GM19238 (cell line): ENCODE results near the gene KRT7.
A peak's percentile ranks its signal among the peaks of the same experiment; 100 is the strongest.

Source experiments
- DNase-seq: peaks from one replicate; pipeline ENCODE4 v3.0.0; 2011; ENCODE audit warnings: low spot score; ENCODE audit not compliant: insufficient read length

The KRT7 gene

DNA sequence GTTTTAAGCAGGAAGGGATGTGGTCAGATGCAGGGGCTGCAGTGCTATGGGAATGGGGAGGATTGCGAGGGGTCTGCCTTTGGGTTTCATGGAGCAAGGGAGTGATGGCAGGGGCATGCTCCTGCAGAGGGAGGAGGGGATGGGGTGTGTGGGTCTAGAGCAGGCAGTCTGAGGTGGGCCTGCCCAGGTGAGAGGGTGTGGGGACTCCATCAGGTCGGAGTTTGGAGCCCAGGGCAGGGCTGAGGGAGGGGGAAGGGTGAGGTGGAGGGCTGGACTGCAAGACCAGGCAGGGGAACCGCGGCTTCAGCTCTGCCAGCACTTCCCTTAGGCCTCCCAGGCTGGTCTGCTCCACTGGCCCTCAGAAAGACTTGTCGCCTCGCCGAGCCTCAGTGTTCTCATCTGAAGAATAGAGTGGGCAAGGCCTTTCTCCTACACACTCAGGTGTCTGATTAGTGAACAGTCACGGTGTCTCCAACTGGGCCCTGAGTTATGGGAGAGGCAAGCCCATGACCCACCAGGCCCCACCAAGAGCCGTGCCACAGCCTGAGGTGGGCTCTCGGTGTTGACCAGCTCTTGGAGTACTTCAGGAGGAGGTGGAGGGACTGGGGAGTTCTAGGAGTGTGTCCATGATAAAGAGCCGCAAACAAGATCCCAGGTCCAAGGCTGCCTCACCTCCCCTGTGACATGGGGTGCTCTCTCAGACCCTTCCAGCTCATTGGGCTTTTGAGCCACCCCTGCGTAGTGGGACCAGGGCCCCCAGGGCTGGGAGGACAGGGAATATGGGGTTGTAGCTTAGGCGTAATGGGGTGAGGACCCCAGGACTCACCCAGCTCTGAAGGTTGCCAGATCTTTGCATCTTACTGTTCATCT lies 21.1 kb upstream of the KRT7 start:
- no peak for DNase-seq

DNA sequence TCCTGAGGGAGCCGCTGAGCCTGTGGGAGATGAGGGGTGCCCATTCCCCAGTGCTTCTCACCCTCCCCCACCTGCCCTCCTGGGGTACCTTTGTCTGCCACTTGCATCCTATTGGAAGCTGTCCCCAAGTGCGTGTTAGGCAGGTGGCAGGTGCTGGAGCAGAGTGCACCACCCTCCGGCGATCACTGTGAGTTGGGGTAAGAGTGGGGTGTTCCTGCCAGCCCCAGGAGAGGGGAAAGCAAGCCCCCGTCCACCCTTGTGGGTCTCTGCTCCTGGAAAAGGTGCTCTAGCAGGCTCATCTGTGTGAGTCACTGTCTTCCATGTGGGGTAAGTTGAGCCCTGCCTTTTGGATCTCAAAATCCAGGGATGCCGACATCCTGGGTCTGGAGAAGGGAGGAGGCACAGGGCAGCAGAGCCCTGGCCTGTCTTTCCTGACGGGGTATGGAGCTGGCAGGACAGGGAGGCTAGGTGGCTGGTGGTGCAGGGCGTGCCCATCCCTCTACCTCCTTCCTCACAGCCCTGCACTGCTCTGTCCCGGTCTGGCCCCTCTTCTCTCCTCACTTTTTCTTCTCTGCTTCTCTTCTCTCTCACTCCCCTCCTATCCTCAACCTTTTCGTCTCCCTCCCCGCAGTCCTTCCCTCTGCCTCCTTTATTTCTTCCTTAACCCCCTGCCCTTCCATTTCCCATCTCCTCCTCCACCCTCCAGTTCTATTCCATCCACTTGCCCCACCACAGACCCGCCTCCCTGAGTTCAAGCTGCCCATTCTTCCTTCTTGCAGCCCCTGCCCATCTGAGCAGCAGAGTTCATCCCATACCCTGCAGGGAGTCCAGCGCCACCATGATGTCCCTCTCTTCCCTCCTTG lies 20.1 kb upstream of the KRT7 start:
- DNase-seq = no peak

DNA sequence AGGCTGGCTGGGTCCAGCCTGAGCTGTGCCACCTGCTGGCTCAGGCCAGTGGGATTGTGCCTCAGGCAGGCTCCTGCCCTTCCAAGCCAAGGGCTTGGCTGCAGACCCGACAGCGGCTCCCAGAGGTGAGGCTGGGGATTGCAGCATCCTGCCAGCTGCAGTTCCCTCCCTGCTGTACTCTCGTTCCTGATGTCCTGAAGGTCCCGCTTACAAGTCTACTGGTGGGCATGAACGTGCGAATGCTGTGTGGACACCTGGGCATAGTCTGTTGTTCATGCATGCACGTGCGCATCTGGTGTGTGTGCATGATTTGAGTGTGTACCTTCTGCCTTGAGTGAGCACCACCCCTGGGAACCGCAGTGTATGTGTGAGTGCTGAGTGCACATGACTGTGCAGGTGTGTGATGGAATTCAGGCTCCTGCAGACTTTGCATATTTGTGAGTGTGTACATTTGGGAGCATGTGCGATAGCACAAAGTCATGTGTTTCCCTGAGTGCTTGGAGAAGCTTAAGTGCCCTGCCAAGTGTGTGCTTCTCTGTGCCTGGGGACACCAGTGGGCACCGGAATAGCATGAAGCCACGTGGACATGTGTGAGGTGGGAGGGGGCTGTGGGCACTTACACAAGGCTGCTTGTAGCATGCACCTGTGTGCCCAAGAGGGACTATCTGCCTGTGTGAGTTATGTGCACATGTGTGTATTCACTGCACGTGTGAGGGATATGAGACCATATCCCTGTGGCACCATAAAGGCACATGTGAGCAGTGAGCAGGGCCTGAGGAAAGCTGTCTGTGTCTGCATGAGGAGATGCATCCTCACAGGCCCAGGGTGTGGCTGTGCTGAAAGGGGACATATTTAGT lies 19.3 kb upstream of the KRT7 start:
- DNase-seq = peak; percentile 53

DNA sequence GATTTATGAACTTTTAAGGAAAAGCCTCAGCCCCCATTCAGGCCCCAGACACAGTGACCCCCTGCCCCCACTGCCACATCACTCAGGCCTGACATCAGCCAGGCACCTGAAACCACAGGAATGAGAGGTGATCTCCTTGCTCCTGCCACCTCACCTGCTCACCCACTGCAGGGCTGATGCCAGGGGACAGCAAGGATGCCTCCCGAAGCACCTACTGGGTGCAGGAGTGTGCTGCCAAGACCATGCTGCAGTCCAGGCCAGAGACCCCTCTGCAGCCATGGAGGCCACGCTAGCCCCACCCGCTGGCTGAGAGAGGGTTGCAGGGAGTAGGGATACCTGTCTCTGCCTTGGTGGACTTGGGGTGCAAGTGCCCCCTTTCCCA lies 18.6 kb upstream of the KRT7 start:
- no peak for DNase-seq

DNA sequence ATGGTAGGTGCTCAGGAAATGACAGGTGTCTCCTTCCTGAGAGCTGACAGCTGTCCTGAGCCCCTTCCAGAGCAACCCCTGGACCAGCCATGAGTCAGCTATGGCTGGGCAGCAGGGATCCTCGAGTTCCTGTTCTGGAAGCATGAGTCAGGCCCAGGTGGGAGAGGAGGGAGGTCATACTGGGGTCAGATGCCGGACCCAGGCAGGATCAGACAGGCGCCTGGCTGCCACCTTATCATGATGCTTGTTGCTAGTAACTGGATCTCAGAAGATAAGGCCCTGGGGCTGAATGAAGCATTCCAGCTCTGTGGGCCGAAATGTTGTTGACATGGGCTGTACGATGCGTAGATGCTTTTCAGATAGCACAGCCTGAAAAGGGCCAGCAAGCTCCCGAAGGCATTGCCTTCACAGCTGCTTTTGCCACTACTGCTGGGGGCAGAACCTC lies 17.4 kb upstream of the KRT7 start:
- DNase-seq = no peak

DNA sequence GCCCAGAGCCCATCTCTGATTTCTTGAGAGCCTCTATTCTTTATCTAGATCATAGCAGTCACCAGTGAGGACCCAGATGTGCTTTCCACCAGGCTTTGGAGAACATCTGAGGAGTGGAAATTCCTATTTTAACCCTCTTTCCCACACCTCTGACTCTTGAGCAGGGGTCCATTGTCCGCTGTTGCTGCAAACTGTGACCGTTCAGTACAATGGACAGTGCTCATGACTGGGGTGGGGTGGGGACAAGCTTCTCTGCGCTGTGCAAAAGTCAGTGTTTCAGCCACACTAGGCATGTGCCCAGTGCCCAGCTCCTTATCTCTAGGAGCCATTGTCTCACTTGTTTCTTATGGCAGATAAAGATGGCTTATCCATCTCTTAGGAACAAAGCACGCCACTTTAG lies 16.9 kb upstream of the KRT7 start:
- DNase-seq = no peak

DNA sequence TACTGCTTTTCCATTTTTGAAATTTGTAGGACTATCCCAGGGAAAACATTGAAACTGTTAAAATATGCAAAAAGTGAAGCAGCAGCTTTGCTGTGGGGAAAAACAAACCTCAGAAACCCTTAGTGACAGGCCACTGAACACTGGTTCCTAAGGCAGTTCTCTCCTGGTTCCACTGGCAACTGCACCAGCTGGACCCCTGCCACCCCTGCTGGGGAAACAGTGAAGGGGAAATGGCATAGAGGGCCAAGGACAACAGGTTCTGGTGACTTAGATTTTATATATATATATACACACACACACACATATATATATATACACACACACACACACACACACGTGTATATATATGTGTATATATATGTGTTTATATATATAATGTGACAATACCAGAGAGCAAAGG lies 16.2 kb upstream of the KRT7 start:
- no peak for DNase-seq

DNA sequence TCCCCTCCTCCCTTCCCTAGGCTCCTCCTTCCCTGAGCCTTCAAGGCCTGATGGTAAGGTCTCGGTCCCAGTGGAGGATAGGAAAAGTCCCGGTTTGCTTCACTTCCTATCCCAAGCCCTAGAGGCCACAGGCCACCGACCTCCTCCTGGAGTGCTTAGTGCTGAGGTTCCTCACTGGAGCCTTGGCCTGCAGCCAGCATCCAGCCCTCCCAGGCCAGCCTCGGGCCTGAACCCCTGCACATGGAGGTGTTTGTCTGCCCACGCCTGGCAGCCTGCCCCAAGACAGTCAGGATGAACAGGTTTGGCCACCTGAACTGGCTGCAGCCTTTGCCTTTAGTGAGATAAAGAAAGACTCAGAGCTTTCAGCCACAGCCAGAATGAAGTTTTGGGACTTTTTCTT lies 15.8 kb upstream of the KRT7 start:
- no peak for DNase-seq

DNA sequence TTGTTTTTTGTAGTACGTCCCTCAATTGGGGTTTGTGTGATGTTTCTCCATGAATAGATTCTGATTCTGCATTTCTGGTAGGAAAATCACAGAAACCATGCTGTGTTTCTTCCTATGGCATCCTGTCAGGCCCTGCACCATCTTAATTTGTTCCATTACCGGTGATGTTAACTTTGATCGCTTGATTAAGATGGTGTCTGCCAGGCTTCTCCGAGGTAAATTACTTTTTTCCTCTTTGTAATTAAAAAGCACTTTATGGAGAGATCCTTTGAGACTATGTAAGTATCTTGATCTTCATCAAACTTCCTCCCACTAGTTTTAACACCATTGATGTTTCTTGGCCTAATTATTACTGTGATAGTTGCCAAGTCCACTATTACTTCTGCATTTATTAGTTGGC lies 15.0 kb upstream of the KRT7 start:
- DNase-seq = no peak

DNA sequence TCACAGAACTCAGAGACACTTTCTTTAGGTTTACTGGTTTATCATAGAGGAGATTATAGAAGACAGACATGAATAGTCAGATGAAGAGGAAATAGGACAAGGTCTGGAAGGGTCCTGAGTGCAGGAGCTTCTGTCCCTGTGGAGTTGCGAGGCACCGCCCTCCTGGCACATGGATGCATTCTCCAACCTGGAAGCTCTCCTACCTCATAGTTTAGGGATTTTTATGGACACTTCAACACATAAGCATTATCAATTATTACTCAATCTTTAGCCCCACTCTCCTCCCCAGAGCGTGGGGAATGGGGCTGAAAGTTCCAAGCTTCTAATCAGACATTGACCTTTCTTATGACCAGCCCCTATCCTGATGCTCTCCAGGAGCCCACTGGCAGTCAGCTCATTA lies 12.6 kb upstream of the KRT7 start:
- no peak for DNase-seq

DNA sequence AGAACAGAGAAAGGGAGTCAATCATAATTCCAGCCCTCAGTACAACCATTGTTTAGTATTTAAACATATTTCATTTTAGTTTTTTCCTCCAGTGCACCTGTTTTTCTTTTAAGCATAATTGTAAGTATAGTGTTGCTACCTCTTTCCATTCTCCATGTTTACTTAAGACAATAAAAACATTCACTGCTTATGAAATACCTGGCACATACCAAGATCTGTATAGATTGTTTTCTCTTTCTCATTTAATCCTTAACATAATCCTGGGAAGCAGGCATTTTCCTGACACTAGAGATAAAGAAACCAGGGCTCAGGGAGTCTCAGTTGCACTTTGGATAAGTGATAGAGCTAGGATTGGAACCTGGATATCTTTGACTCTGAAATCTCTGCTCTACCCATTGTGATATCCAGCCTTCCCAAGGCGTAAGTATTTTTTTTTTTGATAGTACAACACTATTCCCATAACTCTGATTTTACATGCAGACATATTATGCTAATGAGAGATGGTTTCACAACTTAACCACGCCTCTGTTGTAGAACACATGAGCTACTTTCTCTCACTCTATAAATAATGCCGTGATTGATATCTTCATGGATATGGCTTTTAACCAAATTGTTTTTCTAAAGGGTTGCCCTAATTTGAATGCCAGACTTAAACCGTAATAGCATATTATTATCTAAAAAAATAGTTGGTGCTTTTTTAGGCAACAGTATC lies 11.8 kb upstream of the KRT7 start:
- no peak for DNase-seq

DNA sequence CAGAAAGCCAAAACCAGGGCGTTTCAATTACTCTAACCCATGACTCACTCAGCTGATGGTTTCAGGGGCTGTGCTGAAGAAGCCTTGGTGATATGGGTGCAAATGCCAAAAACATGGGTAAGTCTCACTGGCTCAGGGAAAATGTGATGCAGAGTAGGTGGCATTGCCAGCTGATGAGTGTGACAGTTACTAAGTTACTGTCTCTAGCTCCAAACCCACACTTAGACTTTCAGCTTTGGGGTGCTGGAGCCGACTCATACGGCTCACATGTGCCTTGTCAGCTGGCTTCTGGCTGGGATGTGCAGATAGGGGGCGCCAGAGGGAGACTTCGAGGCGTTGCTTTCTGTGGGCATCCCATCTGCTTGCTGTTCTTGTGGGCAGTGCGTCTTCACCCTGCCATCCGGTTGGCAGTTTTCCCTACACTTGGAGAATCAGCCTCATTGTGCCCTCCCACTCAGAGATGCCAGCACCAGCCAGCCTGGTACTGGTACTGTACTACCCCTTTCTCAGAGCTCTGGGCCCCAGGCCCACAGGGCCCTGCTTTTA lies 11.1 kb upstream of the KRT7 start:
- DNase-seq = no peak

DNA sequence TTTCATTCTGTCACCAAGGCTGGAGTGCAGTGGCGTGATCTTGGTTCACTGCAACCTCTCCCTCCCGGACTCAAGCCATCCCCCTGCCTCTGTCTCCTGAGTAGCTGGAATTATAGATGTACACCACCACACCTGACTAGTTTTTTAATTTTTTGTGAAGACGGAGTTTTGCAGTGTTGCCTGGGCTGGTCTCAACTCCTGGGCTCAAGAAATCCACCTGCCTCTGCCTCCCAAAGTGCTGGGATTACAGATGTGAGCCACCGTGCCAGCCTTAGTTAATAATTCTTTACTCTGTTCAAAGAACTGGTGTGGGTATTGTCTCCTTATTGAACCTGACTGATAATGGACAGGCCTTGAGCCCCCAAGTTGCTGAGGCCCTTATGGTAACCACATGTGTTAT lies 10.4 kb upstream of the KRT7 start:
- no peak for DNase-seq

DNA sequence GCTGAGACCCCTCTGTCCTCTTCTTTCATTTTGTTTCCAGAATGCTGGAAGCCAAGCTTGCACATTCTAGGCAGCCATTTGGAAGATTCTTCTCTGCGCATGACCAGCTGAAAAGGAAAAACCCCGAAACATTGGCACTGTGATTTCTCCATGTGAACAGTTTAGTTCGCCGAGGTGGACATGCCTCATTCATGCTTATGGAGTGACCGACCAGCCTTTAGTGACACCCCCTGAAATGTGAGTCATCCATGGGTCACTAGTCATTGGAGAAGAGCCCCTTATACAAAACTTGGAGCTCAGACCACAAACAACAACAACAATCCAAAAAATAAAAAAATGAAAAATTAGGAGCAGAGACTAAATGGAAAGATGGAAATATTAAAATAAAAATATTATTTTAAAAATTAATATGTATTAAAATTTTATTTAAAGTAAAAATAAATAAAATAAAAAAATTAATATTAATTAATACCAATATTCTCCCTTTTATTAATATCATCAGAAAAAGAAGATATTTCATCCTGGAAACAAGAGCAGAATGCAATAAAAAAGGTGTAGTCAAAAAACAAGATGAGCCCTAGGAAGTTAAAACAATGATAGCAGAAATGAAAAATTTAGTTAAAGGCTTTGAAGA lies 9.5 kb upstream of the KRT7 start:
- no peak for DNase-seq

DNA sequence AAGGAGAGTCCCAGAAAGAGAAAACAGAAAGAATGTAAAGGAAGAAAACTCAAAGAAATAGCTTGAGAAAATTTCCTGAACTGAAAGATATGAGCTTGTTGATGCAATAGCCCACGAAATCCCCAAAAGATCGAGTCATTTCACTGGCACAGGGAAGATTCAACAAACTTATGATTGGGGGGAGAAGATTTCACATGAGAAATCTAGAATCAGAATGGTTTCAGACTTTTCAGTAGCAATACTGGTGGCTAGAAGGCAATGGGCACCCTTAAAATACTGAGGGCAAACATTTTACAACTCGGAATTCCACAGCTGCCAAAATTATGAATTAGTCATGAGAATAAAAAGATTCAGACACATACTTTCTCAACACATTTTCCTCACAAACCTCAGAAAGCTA lies 8.9 kb upstream of the KRT7 start:
- no peak for DNase-seq

DNA sequence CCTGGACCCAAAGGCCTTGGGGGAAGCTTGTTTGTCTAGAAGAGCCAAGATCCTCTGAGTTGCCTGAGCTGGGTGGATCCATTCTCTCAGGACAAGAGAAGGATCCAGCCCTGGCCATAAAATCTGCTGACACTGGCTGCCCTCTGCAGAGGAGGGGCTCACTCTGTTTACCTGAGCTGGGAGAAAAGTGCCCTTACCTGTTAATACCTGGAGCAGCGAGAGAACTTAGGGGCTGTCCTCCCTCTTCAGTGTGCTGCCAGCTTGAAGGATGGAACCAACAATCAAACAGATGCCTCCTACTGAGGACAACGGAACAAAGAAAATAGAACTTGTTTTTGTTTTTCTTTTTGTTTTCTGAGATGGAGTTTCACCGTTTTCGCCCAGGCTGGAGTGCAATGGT lies 7.3 kb upstream of the KRT7 start:
- DNase-seq = no peak

DNA sequence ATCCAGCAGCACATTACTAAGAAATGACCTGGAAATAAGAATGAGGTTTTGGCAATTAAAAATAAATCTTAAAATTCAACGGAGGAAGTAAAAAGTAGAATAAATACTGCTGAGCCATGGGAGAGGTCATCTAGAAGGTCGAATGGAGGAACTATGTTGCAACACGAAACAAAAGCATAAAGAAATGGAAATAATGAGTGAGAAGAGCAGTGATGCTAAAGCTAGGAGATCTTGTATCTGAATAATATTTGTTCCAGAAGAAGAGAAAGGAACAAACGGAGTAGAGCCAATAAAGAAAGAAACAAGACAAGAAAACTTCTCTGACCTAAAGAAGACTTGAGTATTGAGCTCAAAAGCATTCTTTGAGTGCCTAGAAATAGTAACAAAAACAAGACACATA lies 6.6 kb upstream of the KRT7 start:
- DNase-seq = no peak

DNA sequence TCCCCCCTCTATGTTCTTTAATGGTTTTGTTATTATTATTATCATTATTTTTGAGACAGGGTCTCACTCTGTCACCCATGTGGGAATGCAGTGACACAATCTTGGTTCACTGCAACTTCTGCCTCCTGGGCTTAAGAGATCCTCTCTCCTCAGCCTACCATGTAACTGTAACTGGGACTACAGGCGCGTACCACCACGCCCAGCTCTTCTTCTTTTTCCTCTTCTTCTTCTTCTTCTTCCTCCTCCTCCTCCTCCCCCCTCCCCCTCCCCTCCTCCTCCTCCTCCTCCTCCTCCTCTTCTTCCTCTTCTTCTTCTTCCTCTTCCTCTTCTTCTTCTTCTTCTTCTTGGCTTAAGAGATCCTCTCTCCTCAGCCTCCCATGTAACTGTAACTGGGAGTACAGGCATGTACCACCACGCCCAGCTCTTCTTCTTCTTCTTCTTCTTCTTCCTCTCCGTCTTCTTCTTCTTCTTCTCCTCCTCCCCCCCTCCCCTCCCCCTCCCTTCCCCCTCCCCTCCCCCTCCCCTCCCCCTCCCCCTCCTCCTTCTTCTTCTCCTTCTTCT lies 5.4 kb upstream of the KRT7 start:
- no peak for DNase-seq

DNA sequence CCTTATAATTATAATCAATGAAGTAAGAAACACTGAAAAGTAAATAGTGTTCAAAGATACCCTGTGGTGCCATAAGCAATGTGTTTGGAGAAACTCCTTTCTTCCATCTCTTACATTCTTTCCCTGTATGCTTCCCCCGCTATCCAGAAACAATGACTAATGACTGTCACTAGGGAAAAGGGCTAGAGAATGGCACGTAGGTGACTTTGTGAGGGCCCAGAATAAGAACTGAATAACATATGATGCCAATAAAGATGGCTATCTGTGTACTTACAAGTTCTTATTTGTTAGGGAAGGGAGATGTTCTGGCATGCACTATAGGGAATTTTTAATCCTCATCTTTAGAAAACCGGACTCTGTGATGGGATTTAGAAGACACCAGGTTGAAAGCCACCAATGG lies 4.7 kb upstream of the KRT7 start:
- no peak for DNase-seq

DNA sequence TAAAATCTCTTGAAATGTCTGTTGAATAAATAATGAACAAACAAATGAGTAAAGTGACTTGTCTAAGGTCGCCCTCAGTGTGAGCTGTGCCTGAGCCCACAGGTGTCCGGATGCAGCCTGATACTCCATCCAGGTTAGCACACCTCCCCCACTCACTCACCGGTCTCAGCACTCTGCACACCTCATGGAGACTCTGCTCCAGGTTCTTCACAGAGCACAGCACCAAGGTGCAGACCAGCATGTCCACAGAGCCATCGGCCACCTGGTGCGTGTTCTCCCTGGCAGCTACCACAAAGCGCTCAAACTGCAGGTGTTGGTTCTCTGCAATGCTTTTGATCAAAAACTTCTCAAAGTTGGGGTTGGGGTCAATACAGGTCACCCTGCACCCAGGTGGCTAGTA lies 4.1 kb upstream of the KRT7 start:
- DNase-seq = no peak
